Hepatocyte (in vitro differentiated cells): ENCODE results near the gene MATCAP1. TPM values are rescaled to one million over a fixed set of nuclear protein-coding genes. Genes with fewer than 3 reads are reported as not detected.

Experiments
- DNase-seq: peaks from one replicate; pipeline ENCODE4 v3.0.0-alpha.2; 2016; ENCODE audit warnings: low spot score
- H2AFZ ChIP-seq: fragments of 200-600 bp; sonication (generic); 2 replicates; pipeline ENCODE4 v1.6.0; 2016; ENCODE audit warnings: antibody characterized with exemption, mild to moderate bottlenecking
- H3K27ac ChIP-seq: fragments of 200-600 bp; sonication (generic); 2 replicates; pipeline ENCODE4 v1.5.1; 2016; ENCODE audit warnings: mild to moderate bottlenecking
- H3K27me3 ChIP-seq: fragments of 200-600 bp; sonication (generic); 2 replicates; pipeline ENCODE4 v1.6.1; 2016
- H3K36me3 ChIP-seq: fragments of 200-600 bp; sonication (generic); replicated peaks from 2 replicates; pipeline ENCODE4 v1.5.1; 2016; ENCODE audit warnings: low read depth; ENCODE audit not compliant: insufficient read depth
- H3K4me1 ChIP-seq: fragments of 200-600 bp; sonication (generic); 2 replicates; pipeline ENCODE4 v1.5.1; 2016; ENCODE audit warnings: mild to moderate bottlenecking, moderate library complexity; ENCODE audit not compliant: insufficient read depth
- H3K4me2 ChIP-seq: fragments of 200-600 bp; sonication (generic); 2 replicates; pipeline ENCODE4 v1.6.0; 2016
- H3K4me3 ChIP-seq: fragments of 200-600 bp; sonication (generic); 2 replicates; pipeline ENCODE4 v1.5.1; 2016; ENCODE audit warnings: mild to moderate bottlenecking
- H3K79me2 ChIP-seq: fragments of 200-600 bp; sonication (generic); 2 replicates; pipeline ENCODE4 v1.6.0; 2017; ENCODE audit warnings: mild to moderate bottlenecking
- H3K9me2 ChIP-seq: fragments of 200-600 bp; sonication (generic); replicated peaks from 2 replicates; pipeline ENCODE4 v1.6.0; 2017; ENCODE audit warnings: mild to moderate bottlenecking; ENCODE audit not compliant: insufficient read depth
- H3K9me3 ChIP-seq: fragments of 200-600 bp; sonication (generic); 2 replicates; pipeline ENCODE4 v1.5.1; 2016; ENCODE audit warnings: low read depth, mild to moderate bottlenecking
- H4K20me1 ChIP-seq: fragments of 200-600 bp; sonication (generic); 2 replicates; pipeline ENCODE4 v1.6.0; 2016; ENCODE audit warnings: mild to moderate bottlenecking; ENCODE audit not compliant: insufficient read depth, poor library complexity, severe bottlenecking
- CTCF ChIP-seq: fragments of 200-600 bp; sonication (generic); IDR thresholded peaks from 2 replicates; pipeline ENCODE4 v1.5.1; 2016; ENCODE audit warnings: antibody characterized with exemption, mild to moderate bottlenecking; ENCODE audit not compliant: poor library complexity
- EZH2 ChIP-seq: fragments of 200-600 bp; sonication (generic); IDR thresholded peaks from 2 replicates; pipeline ENCODE4 v1.6.1; 2016; ENCODE audit warnings: antibody characterized with exemption, mild to moderate bottlenecking, borderline replicate concordance
- EZH2phosphoT487 ChIP-seq: fragments of 200-600 bp; sonication (generic); IDR thresholded peaks from one replicate; pipeline ENCODE4 v1.6.1; 2018; ENCODE audit warnings: antibody characterized with exemption, mild to moderate bottlenecking, low read depth, moderate library complexity; ENCODE audit not compliant: unreplicated experiment, severe bottlenecking
- WGBS: methylation state at CpG from one replicate; pipeline ENCODE4 v1.1.6; 2016; ENCODE audit warnings: low lambda C conversion rate; ENCODE audit errors: missing lambda C conversion rate; 5-methylcytosine and 5-hydroxymethylcytosine counted together
- polyA plus RNA-seq: library from polyadenylated mRNA; unstranded; fragments of >200 nt; fragmentation: Nextera tagmentation; extraction: Ambion mirVana; gene quantifications from 2 replicates; pipeline ENCODE4 v1.2.1, GENCODE V29; 2016
- total RNA-seq: library from RNA; depleted of rRNA; stranded (reverse); fragments of >200 nt; gene quantifications from 2 replicates; pipeline ENCODE4 v1.2.3, GENCODE V29; 2014

MATCAP1 gene
- total and polyA plus RNA-seq, 2 experiments from 2014 or later, result 22.3 to 25.4 TPM

GRCh38 chr16:67188798-67189197 is 5.0 kb upstream of the MATCAP1 start:
- no peaks in the 10 kb centered on the region for H3K9me2 ChIP-seq
- TF ChIP-seq EZH2 (no peak), EZH2phosphoT487 (no peak), CTCF (no peak)
- H2AFZ ChIP-seq, result no peak overlapping the region
- H3K4me2 ChIP-seq, result no peak overlapping the region
- H3K4me1 ChIP-seq, result peaks cover 17% of the 10 kb centered on the region
- H3K4me3 ChIP-seq, result no peak overlapping the region
- no peak for DNase-seq
- H3K27ac ChIP-seq, result no peak overlapping the region
- peaks cover 17% of the 10 kb centered on the region for H3K79me2 ChIP-seq
- no peaks in the 10 kb centered on the region for H4K20me1 ChIP-seq
- no peaks in the 10 kb centered on the region for H3K9me3 ChIP-seq
- 89% methylated on average over 15 of the region's 15 CpGs for WGBS
- H3K36me3 ChIP-seq, result no peaks in the 10 kb centered on the region
- no peaks in the 10 kb centered on the region for H3K27me3 ChIP-seq

DNA sequence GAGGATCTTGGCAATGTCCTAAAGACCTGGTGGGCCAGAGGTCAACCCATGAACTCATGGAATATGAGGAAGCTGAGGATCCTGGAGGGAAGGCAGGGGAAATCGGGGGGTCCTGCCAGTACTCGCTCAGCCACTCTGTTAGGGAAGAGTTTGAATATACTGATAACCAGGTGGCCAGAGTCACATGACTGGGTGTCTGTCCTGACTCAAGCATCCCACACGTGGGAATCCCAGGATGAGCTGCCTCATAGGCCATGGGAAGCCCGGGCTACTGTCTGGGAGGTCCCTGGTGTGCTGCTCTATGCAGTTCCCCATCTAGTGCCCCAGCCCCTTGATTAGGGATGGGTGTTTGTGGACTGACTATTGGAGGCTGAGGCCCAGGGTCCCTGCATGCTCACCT is 4.6 kb upstream of the MATCAP1 start:
- Histone ChIP-seq H3K4me1 (peaks cover 13% of the 10 kb centered on the region), H3K4me3 (no peak overlapping the region), H3K79me2 (peaks cover 13% of the 10 kb centered on the region), H3K27me3 (no peaks in the 10 kb centered on the region), H4K20me1 (no peaks in the 10 kb centered on the region), H3K9me3 (no peaks in the 10 kb centered on the region), H3K4me2 (no peak overlapping the region), H3K27ac (no peak overlapping the region), H3K9me2 (no peaks in the 10 kb centered on the region), H2AFZ (no peak overlapping the region), H3K36me3 (no peaks in the 10 kb centered on the region)
- TF ChIP-seq EZH2 (no peak), EZH2phosphoT487 (no peak), CTCF (no peak)
- 71% methylated on average over 4 of the region's 4 CpGs for WGBS
- DNase-seq, result no peak

- 93% methylated on average over 26 of the region's 26 CpGs for WGBS
- H3K9me2 ChIP-seq, result no peaks in the 10 kb centered on the region
- no peak overlapping the region for H3K4me2 ChIP-seq
- H3K9me3 ChIP-seq, result no peaks in the 10 kb centered on the region
- no peaks in the 10 kb centered on the region for H3K27me3 ChIP-seq
- H3K4me3 ChIP-seq, result no peak overlapping the region
- H3K27ac ChIP-seq, result no peak overlapping the region
- TF ChIP-seq EZH2, result no peak
- H3K4me1 ChIP-seq, result peaks cover 11% of the 10 kb centered on the region
- no peaks in the 10 kb centered on the region for H3K36me3 ChIP-seq
- peaks cover 12% of the 10 kb centered on the region for H3K79me2 ChIP-seq
- H4K20me1 ChIP-seq, result no peaks in the 10 kb centered on the region
- DNase-seq, result no peak
- no peak overlapping the region for H2AFZ ChIP-seq
Observed at GRCh38 chr16:67187175-67187890, 3.6 kb upstream of the MATCAP1 start.

DNA sequence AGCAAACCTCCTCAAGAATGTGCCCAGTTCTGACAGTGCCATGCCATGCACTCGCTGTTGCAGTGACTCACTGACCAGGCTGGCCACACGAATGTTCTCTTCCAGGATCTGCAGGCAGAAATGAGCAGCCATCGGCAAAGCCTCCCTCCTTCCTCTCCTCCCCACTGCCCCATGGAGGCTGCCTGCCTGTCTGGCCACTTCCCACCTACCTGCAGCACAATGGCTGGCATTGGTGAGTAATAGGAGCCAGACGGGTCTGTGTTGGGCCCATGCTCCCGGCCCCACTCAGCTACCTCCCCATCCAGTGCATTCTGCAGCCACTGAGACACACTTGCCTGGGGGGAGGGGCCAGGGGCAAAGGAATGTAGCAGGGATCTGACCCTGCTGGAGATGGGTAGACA is 2.8 kb upstream of the MATCAP1 start:
- TF ChIP-seq EZH2phosphoT487 (no peak), CTCF (no peak), EZH2 (no peak)
- H3K79me2 ChIP-seq, result peaks cover 12% of the 10 kb centered on the region
- H2AFZ ChIP-seq, result no peak overlapping the region
- H3K4me2 ChIP-seq, result no peak overlapping the region
- peaks cover 11% of the 10 kb centered on the region for H3K4me1 ChIP-seq
- H3K9me2 ChIP-seq, result no peaks in the 10 kb centered on the region
- H3K27me3 ChIP-seq, result no peaks in the 10 kb centered on the region
- no peaks in the 10 kb centered on the region for H4K20me1 ChIP-seq
- 33% methylated on average over 5 of the region's 5 CpGs for WGBS
- H3K27ac ChIP-seq, result no peak overlapping the region
- H3K36me3 ChIP-seq, result no peaks in the 10 kb centered on the region
- H3K4me3 ChIP-seq, result no peak overlapping the region
- no peak for DNase-seq
- no peaks in the 10 kb centered on the region for H3K9me3 ChIP-seq
